IPS-18c (cell line): ENCODE results near the gene ITPKB.
A peak's percentile ranks its signal among the peaks of the same experiment; 100 is the strongest.
"Not testable (repeated sequence)": the region's sequence is repeated elsewhere in the genome, so short reads cannot be mapped to it uniquely, and the experiment has no call there.

Experiments used
- H3K4me3 ChIP-seq: 2 replicates; pipeline ENCODE4 v1.7.0; 2013; ENCODE audit warnings: low read depth, mild to moderate bottlenecking, low read length, moderate library complexity; ENCODE audit not compliant: insufficient read depth
- H3K9me3 ChIP-seq: one replicate; pipeline ENCODE4 v1.6.1; 2013; ENCODE audit warnings: mild to moderate bottlenecking, low read length, moderate library complexity; ENCODE audit not compliant: control insufficient read depth, insufficient read depth

The ITPKB gene

DNA sequence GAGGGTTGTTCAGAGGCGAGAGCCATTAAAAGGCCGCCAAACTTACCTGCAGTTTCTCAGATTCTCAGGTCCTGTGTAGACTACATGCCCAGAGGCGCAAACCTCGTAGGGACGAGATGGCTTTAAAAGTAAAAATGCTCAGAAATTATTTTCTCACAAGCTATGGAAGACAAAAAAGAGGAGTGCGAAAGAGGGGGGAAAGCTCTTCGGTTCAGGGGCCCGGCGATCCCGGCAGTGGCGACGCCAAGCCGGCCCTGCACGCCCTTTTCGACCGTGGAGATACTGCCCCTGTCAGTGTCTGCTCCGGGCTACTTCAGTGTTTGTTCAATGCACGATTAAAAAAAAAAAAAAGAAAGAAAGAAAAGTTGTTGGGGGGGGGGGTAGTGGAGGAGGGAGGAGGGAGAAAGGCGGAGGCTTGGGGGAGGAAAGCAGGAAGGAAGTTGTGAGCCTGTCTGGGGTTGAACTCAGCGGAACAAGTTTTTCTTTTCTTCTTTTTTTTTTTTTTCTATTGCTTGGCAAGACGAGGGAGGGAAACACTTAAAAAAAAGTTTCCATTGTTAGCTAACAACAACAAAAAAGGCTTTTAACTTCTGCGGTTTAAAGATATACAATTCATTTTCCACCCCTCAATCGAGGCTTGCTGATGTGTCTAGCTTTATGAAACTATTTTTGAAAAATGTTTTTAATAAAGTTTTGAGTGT lies at the start of gene ITPKB:
Gene ITPKB (minus strand): TSS at position 288 of the 701 bp plus-strand sequence. CDS start 1,824 bp downstream, outside the sequence.
- Histone ChIP-seq H3K4me3 (peak within 1 kb of the TSS; percentile 71), H3K9me3 (no peaks in the 10 kb centered on the region)

DNA sequence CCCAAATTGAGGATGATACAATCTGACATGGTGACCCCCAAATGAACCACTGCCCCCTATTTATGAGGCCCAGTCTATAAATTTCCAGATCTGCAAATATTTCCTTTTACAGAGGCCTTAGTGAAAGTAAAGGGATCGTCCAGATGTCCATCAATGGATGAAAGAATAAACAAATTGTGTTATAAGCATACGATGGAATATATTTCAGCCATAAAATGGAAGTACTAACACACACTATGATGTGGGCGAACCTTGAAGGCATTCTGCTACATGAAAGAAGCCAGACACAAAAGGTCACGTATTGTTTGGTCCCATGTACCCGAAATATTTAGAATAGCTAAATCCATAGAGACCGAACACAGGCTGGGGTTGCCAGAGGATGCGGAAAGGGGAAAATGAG lies 48.6 kb upstream of the ITPKB start:
- Histone ChIP-seq H3K4me3 (no peak overlapping the region), H3K9me3 (no peaks in the 10 kb centered on the region)

DNA sequence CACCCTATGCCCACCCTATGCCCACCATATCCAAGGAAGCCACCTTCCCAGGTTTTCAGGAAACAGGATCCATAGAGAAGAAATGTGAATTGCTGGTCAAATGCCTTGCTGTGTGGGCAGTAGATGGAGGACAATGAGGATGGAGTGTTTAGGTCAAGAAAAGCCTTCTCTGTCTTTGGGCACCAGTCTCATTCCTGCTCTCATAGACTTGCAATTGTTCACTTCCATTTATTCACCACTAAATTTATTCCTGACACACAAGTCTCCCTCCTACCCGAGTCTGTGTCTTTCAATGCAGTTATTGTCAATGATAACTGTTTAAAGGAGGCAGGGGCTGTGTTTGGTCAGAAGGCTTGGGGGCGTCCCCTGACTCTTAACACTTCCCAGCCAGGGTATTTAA lies 48.0 kb upstream of the ITPKB start:
- no peaks in the 10 kb centered on the region for H3K9me3 ChIP-seq
- H3K4me3 ChIP-seq: no peak overlapping the region

DNA sequence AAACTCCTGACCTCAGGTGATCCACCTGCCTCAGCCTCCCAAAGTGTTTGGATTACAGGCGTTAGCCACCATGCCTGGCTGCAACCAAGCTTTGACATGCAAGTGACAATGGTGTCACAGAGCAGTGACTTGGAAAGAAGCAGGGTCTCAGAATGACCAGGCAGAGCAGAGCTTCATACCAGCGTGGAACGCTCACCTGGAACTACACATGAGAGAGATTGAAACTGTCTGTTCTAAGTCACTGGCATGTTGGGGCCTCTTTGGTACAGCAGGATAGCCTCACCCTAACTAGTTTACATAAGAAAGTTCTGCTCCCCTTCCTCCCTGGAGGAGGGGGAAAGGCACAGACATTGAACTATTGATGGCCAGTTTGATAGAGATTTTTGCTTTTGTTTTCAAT lies 47.5 kb upstream of the ITPKB start:
- Histone ChIP-seq H3K9me3 (no peaks in the 10 kb centered on the region), H3K4me3 (no peak overlapping the region)

DNA sequence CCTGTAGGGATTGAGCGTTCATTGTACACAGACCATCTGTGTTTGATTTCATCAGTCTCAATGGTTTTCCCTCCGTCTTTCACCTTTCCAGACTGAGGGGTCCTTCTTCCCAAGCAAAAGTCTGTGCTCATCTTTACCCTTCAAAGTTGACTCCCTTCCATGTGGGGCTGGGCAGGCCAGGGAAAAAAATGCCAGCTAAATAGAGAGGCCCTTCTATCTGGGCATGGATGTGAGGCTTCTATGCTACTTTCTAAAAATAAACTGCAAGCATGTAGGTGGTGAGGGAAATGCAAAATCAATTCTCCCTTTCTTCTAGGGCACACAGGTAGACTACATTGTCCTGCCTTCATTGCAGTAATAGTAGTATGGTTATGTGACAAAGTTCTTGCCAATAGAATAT lies 46.7 kb upstream of the ITPKB start:
- H3K4me3 ChIP-seq: no peak overlapping the region
- no peaks in the 10 kb centered on the region for H3K9me3 ChIP-seq

DNA sequence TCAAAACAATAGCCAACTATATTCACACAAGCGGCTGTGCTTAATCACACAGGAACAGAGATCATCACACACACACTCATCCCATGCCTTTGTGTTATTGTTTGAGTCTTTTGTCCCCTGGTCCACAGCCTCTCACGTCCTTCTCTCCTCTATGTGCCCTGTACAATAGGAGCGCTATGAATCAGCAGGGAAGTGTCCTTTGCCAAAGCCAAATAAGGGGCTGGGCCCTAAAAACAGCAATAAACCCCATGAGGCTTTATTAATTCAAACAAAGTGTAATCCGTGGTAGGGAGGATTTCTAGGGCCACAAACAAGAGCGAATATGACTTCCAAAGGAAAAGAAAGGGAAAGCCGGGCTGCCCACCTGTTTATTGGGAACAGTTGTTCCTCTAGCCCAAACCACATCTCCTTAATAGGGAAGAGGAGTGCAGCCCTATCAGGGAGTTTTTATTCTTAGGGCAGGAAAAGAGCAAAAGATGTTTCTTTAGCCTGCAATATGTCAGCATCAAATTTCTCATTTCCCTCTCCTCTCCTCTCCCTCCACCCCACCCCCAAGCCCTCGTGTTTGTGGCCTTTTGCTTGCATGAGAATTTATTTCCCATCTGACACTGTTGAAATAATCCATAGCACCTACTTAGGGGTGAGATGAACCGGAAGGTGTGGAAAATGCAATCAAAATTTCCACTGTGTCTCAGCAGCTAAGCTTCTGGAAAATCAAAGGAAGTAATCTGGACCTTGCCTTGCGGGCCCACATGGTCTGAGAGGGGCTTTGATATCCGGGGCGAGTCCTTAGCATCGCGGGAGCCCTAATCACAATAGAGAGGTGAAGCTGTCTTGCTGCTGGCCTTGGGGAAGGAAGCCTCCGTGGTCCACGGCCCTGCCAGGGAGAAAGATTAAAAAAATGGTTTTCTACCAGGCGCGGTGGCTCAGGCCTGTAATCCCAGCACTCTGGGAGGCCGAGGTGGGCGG lies 45.3 kb upstream of the ITPKB start:
- H3K9me3 ChIP-seq: no peaks in the 10 kb centered on the region
- H3K4me3 ChIP-seq: no peak overlapping the region

DNA sequence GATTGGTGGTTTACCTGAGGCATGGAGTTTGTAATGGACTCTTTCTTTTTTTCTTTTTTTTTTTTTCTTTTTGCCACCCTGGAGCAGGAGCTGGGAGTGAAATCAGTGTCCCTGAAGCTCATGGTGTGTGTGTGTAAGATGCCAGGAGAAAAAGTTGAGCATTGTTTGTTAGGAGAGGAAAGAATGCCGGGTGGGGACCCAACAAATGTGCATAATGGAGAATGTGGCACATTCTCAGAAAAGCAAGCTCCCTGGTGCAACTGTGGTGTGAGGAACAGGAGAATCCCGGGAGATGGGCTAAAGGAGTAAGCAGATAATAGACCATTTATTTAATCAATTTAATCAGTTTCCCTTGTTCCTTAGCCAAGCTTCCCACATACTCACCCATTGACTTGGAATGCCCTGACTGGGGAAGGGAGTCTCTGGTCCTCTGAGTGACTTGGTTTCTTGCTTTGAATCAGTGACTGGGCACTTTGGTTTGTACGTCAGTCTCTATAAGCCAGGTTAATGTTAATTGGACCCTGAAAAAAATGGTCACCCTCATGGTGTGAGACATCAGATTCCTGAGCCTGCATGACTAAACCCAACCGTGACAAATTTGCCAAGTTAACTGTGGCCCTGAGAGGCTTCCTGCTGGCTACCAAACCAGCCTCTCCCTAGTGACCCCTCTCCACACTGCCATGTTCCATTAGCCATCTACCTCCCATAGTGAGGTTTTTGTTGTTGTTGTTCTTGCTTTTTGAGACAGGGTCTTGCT lies 43.9 kb upstream of the ITPKB start:
- Histone ChIP-seq H3K4me3 (no peak overlapping the region), H3K9me3 (no peaks in the 10 kb centered on the region)

DNA sequence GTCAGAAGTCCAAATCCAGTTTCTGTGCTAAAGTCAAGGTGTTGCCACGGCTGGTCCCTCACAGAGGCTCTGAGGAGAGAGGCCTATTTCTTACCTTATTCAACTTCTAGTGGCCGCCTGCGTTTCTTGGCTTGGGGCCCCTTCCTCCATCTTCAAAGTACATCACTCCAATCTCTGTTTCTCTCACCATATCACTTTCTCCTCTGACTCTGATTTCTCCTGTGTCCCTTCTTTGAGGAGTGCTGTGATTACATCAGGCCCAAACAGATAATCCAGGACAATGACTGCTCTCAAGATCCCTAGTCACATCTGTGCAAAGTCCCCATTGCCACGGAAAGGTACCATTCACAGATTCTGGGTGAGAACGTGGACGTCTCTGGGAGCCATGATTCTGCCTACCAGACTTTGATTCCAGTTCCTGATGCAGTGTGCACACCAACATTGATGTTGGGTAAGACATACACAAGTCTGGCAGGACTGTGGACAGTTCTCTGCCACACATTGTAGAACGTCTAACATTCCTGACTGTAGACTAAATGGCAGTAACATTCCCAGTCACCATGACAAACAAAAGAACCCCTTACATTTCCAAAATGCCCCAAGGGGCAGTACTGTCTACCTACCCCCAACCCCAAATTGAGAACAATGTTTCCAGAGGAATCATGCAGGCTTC lies 43.0 kb upstream of the ITPKB start:
- Histone ChIP-seq H3K4me3 (no peak overlapping the region), H3K9me3 (no peaks in the 10 kb centered on the region)

DNA sequence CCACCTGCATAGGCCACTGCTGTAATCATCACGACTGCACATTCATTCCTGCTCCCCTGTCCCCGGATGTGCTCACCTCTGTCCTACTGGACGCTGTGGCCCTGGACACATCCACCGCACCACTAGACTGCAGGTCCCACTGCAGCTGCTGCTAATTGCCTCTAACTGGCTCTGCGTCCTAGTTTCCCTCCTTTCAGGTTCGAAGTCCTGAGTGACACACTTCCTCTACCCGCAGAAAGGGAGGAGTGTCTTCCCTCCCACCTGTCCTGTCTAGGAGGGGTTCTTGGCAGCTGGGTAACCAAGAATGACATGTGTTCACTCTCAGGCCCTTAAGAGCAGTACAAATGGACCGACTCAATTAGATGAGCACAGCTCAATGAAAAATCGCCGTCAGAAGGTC lies 40.5 kb upstream of the ITPKB start:
- H3K9me3 ChIP-seq: no peaks in the 10 kb centered on the region
- no peak overlapping the region for H3K4me3 ChIP-seq

DNA sequence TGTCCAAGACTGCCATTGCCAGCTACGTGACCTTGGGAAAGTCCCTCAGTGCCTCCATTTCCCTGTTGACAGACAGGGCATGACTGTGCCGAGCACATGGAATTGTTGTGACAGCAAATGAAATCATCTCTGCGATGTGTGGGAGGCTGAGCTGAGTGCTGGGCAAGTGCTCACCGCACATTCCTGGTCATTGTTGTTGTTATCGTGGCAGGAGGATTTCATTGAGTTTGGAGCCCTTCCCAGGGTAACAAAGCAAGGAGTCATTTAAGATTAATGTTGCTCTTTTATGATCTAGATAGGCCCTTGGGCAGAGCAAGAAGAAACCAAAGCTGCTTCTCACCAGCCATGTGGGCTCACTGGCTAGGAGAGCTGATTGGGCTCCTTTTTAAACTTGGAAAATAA lies 39.6 kb upstream of the ITPKB start:
- no peak overlapping the region for H3K4me3 ChIP-seq
- no peaks in the 10 kb centered on the region for H3K9me3 ChIP-seq

DNA sequence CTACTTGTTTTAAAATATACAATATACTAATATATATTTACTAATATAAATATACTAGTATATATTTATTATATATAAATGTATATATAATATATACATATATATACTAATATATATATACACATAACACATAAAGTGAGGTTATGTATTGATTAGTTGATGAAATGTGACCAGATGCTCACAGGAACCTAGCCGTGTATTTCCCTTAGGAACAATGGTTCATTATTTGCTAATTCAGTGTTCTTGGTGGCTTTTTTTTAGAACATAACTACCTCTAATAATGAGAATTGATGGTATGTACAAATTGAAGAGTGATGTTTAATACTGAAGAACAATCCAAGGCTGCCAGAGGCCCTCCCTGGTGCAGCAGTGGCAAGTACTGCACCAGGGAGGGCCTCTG lies 37.9 kb upstream of the ITPKB start:
- no peak overlapping the region for H3K4me3 ChIP-seq
- H3K9me3 ChIP-seq: no peaks in the 10 kb centered on the region

DNA sequence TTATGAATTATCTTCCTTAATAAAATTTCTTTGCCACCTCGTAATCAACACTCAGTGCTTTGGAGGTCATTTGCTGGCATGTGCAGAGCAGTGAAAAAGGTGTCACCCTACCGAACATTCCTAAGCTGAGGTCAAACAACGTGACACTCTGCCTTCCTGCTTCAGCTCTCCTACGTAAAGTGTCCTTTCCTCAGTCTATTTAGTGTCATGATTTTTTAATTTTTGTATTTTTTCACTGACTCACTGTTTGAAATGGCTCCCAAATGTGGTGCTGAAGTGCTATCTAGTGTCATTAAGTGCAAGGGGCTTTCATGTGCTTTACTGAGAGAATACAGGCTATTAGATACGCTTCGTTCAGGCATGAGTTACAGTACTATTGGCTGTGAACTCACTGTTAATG lies 37.0 kb upstream of the ITPKB start:
- H3K9me3 ChIP-seq: peaks cover 3% of the 10 kb centered on the region
- no peak overlapping the region for H3K4me3 ChIP-seq

DNA sequence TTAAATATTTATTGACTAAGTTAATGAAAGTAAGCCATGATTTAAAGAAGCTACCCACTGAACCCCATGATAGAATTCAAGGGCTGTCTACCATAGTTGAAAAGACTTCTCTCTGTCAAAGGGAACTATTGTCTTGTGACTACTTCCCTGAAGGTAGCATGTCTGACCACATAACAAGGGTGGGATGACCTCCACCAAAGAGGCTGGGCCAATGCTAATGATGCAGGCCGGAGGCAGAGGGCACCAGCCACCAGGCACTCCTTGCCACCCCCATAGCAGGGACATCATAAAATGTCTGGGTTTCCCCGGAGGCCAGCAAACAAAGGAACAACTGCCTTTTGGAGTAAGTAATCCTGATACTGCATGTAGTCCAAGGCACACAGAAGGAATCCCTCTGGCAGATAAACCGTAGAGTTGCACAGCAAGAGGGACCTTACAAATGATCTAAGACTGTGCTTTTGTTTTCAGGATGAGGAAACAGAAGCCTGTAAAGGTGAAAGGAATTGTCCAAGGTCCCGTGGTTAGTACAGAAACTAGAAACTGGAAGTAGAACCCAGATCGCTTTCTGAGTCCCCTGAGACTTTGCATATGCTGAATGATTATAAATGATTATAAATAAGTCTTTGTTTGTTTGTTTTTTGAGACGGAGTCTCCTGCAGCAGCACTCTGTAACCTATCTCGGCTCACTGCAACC lies 33.5 kb upstream of the ITPKB start:
- Histone ChIP-seq H3K9me3 (peaks cover 3% of the 10 kb centered on the region), H3K4me3 (no peak overlapping the region)

DNA sequence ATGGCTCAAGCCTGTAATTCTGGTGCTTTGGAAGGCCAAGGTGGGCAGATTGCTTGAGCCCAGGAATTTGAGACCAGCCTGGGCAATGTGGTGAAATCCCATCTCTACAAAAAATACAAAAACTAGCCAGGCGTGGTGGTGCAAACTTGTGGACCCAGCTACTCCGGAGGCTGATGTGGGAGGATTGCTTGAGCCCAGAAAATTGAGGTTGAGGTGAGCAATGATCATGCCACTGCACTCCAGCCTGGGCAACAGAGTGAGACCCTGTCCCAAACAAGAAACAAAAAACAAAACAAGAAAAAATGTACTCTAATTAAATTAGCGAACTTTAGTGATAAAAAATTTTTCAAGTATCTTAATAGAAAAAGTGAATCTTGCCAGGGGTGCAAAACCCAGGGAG lies 28.1 kb upstream of the ITPKB start:
- not testable (repeated sequence) for H3K9me3 ChIP-seq, H3K4me3 ChIP-seq

DNA sequence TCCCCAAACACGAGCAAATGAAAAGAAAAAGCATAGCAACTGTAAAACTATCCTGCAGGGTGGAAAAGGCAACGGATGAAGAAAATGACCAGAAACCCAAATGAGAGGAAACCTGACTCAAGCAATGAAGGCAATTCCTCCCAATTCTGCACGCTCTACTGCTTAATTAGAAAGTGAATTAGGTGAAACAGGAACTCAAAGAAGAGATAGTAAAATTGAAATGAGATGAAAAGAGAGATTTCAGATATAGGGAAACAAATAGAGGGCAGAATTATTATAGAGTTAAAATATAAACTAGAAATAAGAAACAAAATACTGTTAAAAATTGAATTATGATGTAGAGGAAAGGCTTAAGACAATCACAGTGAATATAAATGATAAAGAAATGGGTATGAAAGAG lies 27.5 kb upstream of the ITPKB start:
- Histone ChIP-seq H3K9me3 (peaks cover 2% of the 10 kb centered on the region), H3K4me3 (no peak overlapping the region)

DNA sequence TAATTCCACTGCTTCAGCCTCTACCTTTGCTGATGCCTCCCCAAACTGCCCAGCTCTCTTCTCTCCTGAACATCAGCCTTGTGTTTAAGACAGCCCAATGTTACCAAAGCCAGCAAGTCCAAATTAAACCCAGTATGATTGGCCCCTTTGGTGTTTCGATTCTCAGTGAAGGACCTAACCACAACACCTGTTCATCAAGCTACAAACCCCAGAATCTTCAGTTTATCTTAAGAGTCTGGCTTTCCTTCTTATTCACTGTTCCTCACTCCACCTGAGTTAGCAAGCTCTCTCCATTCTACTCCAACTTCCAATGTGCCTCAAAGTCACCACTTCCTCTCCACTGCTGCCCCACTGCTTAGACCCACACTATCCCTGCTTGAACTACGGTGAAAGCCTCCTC lies 25.5 kb upstream of the ITPKB start:
- Histone ChIP-seq H3K4me3 (no peak overlapping the region), H3K9me3 (no peaks in the 10 kb centered on the region)

DNA sequence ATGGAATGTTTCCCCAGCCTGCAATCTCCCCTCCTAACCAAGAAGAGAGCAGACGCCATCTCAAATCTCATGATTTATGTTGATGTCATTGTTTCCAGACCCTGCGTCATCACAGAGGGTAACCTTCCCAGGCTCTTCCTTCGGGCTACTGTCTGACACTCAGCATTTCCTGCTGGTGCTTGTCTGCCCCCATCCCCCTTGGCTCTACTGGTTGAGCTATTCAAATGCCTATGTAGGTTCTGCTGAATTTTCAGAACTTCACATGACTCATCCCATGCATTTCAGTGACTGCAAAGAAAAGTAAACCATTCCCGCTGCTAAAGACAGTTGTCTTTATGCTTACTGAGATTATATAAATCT lies 24.8 kb upstream of the ITPKB start:
- Histone ChIP-seq H3K4me3 (no peak overlapping the region), H3K9me3 (no peaks in the 10 kb centered on the region)
